LoVo (cell line): ENCODE results near the gene BASP1.
"Not testable (repeated sequence)": the region's sequence is repeated elsewhere in the genome, so short reads cannot be mapped to it uniquely, and the experiment has no call there.

Experiments
- DNase-seq: peaks from one replicate; pipeline ENCODE4 v3.0.0-alpha.2; 2016; ENCODE audit warnings: low spot score

BASP1 gene

GRCh38 chr5:17191574-17191973, 25.9 kb upstream of the BASP1 start:
- DNase-seq: not testable (repeated sequence)

GRCh38 chr5:17192191-17192590, 25.2 kb upstream of the BASP1 start:
- DNase-seq: no peak

- DNase-seq: no peak
These were observed 21.4 kb upstream of the BASP1 start for GRCh38 chr5:17196024-17196423.

GRCh38 chr5:17196697-17197096, 20.7 kb upstream of the BASP1 start:
- DNase-seq: no peak

GRCh38 chr5:17203329-17204132, 13.9 kb upstream of the BASP1 start:
- peak; percentile 69 for DNase-seq

- no peak for DNase-seq
These were observed 13.3 kb upstream of the BASP1 start for GRCh38 chr5:17204133-17204489.

GRCh38 chr5:17206021-17206420, 11.4 kb upstream of the BASP1 start:
- no peak for DNase-seq

- no peak for DNase-seq
These were observed 5.2 kb upstream of the BASP1 start for GRCh38 chr5:17212191-17212590.

GRCh38 chr5:17212996-17213395, 4.4 kb upstream of the BASP1 start:
- no peak for DNase-seq

GRCh38 chr5:17213938-17214337, 3.5 kb upstream of the BASP1 start:
- DNase-seq: no peak

- DNase-seq: no peak
These were observed 2.5 kb upstream of the BASP1 start for GRCh38 chr5:17214893-17215292.

GRCh38 chr5:17215361-17215760, 2.1 kb upstream of the BASP1 start:
- DNase-seq: no peak

- peak; percentile 66 for DNase-seq
These were observed 1.1 kb upstream of the BASP1 start for GRCh38 chr5:17216176-17216973.

- no peak for DNase-seq
These were observed 398 bp upstream of the BASP1 start for GRCh38 chr5:17216974-17217492.

- no peak for DNase-seq
These were observed 1.0 kb downstream of the BASP1 start for GRCh38 chr5:17218353-17219005.

GRCh38 chr5:17219006-17219422, 1.6 kb downstream of the BASP1 start:
- DNase-seq: no peak

- no peak for DNase-seq
These were observed 2.0 kb downstream of the BASP1 start for GRCh38 chr5:17219469-17219868.

GRCh38 chr5:17219992-17220391, 2.6 kb downstream of the BASP1 start:
- no peak for DNase-seq

- no peak for DNase-seq
These were observed 3.0 kb downstream of the BASP1 start for GRCh38 chr5:17220469-17220868.

GRCh38 chr5:17221843-17222636, 4.6 kb downstream of the BASP1 start:
- no peak for DNase-seq

GRCh38 chr5:17222664-17223063, 5.2 kb downstream of the BASP1 start:
- DNase-seq: no peak
